RPMI8226 (cell line): Measurements from ENCODE around the gene ATP8B1.
A peak's percentile ranks its signal among the peaks of the same experiment; 100 is the strongest.
"Not testable (repeated sequence)": the region's sequence is repeated elsewhere in the genome, so short reads cannot be mapped to it uniquely, and the experiment has no call there.

Experiments used
- DNase-seq: peaks from one replicate; pipeline ENCODE4 v3.0.0-alpha.2; 2015

Gene ATP8B1

DNA sequence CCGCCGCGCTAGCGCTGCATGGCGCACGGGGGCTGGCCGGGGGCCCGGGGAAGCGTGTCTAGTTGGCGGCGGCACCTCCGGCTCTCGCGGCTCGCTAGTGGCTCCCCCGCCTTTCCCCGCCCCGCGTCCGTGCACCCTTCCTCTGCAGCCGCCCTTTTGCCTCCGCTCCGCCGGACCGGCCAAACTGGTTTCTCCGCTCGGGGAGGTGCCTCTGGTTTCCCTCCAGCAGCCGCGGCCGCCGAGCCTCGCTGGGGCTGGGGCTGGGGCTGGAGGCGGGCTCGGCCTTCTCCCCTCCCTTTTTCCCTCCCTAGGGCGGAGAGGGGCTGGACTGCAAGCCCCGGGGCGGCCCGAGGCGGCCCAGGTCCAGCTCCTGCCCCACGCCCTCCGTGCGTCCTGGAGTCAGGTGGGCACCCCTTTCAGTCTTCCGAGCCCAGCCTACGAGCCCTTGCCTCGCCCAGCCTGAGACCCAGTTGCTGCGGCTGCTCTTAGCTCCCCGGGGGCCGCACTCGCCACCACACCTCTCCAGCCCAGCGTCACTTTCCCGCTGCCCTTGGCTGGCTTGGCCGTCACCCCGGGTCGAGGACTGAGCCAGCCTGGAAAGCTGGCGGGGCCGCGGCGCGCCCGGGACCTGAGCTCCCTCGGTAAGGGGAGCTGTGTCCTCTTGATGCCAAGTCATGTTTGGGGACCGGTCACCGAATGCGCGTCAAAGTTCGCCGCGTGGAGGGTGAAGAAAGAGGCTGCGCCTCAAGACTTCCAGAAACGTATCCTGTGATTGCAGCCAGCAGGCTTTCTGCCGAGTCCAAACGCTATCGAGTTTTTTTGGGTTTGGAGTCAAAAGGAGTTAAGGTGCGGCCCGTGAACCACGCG lies at the start of gene ATP8B1:
TSS of gene ATP8B1 (minus strand) at position 213 of the 867 bp plus-strand sequence. CDS start 71,508 bp downstream, outside the sequence.
- DNase-seq, result no peak

DNA sequence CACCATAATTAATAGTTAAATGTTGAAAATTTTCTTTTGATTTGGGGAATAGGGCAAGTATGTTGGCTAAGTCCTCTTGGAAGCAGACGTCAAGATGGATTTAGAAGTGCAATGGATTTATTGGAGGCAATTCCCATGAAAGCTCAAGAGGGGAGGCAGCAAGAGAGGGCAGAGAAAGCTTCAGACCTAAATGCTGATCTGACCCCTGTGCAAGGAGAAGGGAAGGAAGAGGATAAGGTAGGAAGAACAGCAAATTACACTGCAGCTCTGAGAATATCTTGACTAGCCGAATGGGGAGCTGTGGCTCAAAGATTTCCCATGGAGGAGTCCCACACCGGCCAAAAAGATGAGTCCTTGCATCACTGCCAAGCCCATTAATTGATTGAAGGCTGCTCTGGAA lies 46.9 kb upstream of the ATP8B1 start:
- DNase-seq, result no peak

DNA sequence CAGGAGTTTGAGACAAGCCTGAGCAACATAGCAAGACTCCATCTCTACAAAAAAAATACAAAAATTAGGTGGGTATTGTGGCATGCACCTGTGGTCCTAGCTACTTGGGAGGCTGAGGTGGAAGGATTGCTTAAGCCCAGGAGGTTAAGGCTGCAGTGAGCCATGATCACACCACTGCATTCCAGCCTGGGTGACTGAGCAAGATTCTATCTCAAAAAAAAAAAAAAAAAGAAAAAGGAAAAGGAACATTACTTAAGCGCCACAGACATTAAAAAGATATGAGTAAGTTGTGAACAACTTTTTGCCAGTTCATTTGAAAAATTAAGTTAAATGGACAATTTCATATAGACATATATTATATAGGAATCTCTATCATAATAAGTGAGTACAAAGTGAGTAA lies 45.3 kb upstream of the ATP8B1 start:
- not testable (repeated sequence) for DNase-seq

DNA sequence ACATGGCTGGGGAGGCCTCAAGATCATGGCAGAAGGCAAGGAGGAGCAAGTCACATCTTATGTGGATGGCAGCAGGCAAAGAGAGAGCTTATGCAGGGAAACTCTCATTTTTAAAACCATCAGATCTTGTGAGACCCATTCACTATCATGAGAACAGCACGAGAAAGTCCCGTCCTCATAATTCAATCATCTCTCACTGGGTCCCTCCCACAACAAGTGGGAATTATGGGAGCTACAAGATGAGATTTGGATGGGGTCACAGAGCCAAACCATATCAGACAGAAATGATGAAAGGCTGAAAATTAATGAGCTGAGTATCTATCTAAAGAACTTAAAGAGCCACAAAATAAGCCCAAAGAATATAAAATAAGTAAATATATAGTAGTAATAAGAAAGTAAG lies 44.3 kb upstream of the ATP8B1 start:
- DNase-seq, result not testable (repeated sequence)

DNA sequence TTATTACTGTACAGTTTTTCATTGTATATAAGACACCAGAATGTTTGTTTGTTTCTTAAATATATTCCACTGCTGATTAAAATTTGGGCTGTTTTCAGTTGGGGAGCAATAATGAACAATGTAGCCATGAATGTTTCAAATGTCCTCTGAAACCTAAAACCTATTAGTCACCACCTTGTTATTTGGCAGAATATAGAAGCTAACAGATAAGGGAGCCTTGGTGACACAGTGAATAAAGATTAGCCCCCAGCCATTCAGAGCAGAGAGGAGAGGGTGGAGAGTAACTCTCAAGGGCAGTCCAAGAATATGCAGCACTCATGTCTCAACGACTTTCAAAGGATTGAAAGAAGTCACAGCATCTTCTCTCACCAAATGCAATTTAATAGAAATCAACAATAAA lies 43.1 kb upstream of the ATP8B1 start:
- no peak for DNase-seq

DNA sequence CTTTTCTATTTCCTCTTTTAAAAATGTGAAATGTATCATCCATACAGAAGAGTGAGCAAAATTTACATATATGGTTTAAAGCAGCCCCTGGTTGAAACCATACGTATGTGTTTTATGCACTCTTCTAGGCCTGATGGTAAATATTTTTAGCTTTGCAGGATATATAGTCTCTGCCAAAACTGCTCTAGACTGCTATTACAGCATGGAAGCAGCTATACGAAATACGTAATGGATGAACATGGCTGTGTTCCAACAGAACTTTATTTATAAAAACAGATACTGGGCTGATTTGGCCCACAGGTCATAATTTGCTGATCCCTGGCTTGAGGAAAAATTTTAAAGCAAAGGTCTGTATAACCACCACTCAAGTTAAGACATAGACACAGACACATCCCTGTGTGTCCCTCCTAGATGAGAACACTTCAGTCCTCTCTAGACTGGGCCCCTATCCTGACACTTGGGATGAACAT lies 42.5 kb upstream of the ATP8B1 start:
- no peak for DNase-seq

DNA sequence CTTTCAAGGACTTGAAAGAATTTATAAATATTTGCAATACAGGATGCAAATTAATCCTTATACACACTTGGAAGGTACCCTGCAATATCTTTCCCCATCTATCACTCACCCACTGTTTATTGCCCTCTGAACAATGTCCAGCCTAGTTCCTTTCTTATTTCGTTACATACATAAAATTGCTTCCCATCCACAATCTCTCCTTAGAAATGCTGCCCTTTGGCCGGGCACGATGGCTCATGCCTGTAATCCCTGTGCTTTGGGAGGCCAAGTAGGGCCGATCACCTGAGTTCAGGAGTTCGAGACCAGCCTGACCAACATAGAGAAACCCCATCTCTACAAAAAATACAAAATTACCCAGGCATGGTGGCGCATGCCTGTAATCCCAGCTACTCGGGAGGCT lies 41.2 kb upstream of the ATP8B1 start:
- DNase-seq, result no peak

DNA sequence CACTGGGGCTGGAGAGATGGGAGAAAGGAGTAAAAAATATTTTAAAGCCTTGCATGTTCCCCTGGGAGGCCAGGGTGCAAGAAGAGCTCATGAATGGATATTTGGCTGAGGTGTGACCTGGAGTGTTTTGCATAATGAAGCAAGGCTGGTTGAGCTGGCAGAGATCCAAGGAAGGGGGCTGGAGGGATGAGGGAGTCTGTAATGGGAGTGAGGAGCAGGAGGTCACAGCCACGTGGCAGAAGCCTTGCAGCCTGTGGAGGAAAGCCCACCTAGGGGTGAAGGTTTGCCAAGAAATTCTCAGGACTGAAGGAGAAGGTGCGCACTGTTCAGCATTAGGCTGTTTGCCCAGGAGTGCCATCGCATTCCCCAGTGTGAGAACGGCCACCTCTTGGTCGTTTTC lies 40.3 kb upstream of the ATP8B1 start:
- DNase-seq, result no peak

DNA sequence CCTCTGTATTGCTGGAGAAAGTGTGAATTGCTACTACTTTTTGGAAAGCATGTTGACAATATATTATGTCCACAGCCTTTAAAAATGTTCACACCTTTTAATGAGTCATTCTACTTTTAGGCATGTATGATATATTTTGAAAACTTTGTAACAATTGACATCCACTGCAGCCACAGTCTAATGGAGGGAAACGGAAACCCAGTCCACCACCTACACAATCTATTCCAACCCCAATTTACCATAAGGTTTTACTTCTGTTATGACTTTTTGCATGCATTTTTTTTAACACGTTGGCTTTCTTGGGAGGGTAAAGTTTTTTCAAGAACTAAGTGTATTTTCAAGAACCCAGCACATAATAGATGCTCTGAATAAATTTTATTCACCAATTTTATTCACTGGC lies 38.5 kb upstream of the ATP8B1 start:
- DNase-seq, result no peak

DNA sequence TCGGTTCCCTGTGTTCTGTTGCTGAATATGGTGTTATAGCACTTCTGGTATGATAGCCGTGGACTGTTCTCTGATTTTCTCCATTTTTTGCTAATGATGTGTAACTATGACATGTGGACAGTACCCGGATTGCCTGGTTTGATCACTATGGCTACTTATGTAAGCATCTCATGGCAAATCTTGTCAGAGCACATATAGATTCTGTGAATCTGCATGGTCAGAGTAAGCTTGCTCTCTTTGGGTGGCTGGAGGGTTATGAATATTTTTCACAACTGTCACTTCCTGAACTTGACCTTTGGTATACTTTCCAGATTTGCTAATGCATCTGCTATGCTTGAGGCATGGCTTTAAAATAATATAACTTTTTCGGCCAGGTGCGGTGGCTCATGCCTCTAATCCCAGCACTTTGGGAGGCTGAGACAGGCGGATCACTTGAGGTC lies 36.8 kb upstream of the ATP8B1 start:
- DNase-seq, result no peak

DNA sequence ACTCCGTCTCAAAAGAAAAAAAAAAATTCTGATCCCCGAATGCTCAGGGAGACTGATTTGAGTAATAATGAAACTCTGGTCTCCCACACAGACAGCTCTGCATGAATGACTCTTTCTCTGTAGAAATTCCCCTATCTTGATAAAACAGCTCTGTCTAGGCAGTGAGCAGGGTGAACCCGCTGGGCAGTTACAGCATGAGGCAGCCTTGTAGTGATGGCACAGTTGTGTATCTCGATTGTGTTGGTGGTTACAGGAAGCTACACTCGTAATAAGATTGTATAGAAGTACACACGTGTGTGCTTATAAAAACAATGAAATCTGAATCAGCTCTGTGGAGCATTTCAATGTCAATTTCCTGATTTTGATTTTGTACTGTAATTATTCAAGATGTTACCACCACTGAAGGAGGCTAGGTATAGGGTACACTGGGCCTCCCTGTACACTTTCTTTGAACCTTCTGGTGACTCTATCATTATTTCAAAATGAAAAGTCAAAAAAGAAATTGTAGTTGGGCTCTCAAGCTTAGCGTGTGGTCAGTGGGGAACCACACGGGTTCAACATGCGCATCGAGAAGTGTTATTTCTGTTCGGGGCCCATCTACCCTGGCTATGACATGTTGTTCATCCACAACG lies 34.9 kb upstream of the ATP8B1 start:
- no peak for DNase-seq

DNA sequence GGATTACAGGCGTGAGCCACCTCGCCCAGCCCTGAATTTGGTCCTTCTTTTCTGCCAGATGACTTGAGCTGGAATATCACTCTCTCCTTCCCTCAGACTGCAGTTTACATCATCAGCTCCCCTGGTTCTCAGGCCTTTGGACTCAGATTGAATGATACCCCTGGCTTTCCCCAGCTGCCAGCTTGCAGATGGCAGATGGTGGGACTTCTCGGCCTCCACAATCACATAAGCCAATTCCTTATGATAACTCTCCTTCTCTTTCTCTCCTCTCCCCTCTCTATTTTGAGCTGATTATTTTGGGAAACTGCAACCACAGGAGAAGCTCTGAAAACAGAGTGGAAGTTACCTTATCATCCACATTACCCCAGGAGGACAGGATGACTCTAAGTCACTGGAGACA lies 33.4 kb upstream of the ATP8B1 start:
- no peak for DNase-seq

DNA sequence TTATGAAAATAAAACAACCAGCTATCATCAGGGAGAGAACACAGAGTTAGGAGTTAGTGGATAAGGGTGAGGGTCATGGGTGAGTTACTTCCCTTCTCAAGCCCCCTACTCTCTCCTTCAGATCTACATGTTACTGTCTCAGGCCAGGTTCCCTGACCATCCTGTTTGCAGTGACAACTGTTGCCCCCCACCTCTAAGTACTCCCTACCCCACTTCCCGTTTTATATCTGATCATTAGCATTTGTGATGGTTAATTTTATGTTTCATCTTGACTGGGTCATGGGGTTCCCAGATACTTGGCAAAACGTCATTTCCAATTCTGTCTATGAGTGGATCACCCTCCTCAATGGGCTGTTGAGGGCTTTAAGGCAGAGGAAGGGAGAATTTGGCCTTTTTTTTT lies 32.8 kb upstream of the ATP8B1 start:
- no peak for DNase-seq

DNA sequence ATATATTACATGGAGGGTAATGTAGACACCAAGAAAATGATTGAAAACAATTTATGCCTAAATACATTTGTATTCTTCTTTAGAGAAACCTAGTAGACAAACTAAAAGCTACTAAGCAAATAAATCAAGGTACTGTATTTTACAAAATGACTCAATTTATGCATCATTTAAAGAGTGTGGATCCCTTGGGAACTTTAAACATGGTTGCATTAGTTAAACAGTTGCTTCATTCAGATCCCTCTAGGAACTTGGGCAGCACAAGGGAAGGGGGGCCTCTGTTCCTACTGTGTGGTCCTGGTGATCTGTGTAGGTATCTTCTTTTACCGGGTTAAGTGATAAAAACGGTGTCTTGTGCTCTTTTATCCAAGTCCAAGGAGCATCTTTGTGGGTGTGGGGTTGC lies 31.5 kb upstream of the ATP8B1 start:
- no peak for DNase-seq

DNA sequence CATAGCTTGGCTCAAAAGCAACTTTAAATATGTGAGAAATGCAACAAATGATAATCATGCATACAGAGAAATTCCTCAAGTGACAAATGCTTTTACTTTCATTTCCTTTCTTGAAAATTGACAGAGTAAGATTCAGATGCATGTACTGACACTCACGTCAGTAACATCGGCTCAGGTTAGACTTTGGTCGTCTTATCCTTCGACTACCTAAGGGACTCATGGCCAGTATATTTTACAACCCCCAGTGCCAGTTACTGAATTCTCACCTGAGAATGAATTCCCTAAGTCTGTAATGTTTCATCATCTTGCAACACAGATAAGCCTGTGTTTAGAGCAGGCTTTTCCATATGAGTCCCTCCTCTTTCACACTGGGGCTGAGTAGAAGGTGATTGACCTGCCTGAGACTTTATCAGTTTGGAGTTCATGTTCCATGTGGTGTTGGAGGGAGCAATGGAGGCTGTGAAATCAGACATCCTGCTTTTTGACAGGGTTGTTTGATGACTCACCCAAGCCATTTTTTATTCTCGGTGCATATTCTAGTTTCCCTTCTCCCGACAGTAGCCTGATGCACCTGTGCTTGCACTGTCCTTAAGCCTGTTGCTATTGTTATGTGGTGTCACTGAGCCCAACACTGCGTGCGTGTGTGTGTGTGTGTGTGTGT lies 30.5 kb upstream of the ATP8B1 start:
- DNase-seq, result peak; percentile 52

DNA sequence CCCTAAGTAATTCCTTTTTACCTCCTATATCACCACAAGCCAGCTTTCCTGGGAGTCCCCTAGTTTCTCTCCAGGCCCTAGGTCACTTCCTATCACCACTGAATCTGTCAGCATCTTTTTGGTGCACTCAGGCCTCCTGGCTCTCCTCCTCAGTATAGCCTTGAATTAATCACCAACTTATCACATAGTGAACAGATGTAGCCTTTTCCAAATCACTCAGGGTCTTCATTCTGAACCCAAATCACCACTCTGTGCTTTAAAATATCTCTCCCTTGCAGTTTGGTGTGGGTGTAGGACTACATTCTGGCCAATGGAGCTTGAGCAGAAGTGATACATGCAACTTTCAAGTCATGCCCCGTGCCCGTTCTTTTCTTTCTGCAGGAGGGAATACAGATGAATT lies 29.6 kb upstream of the ATP8B1 start:
- no peak for DNase-seq

DNA sequence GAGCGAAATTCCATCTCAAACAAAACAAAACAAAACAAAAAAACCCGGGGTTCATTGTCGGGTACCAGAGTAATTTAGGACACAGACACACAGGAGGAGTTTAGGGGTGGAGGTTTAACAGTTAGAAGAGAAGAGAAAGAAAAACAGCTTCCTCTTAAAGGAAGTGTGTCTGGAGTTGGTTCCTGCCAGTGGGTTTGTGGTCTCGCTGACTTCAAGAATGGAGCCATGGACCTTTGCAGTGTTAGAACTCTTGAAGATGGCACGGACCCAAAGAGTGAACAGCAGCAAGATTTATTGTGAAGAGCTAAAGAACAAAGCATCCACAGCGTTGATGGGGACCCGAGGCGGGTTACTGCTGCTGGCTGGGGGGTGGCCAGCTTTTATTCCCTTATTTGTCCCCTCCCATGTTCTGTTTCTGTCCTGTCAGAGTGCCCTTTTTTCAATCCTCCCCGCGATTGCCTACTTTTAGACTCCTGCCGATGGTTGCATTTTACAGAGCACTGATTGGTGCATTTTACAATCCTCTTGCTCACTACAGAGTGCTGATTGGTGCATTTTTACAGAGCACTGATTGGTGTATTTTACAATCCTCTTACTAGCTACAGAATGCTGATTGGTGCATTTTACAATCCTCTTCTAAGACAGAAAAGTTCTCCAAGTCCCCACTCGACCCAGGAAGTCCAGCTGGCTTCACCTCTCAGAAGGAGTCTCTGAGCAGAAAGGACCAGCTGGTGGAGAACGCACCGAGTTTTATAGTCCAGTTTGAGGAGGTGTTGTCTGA lies 28.7 kb upstream of the ATP8B1 start:
- DNase-seq, result no peak

DNA sequence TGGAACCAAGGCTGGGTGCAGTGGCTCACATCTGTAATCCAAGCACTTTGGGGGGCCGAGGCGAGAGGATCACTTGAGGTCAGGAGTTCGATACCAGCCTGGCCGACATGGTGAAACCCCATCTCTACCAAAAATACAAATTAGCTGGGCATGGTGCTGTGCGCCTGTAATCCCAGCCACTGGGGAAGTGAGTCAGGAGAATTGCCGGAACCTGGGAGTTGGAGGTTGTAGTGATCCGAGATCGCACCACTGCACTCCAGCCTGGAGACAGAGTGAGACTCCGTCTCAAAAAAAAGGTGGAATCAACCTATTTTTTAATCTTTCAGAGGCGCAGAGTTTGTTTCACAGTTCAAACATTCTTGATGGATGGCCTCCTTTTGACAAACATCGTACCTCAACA lies 24.5 kb upstream of the ATP8B1 start:
- DNase-seq, result no peak

DNA sequence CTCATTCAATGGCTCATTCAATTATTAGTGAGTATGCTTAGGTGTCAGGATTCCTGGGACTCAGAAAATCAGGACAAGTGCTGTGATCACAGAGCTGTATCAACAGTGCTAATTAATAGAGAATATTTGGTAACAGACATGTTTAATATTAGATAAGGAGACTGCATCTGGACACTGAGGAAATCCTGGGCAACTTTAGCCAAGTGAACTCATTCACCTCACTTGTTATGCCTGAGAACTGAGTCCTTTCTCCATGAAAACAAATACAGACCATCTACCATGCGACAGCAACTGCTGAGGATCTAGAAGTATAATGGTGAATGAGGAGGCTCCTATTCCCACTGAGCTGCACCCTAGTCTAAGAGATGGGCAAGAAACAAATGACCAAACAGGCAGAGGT lies 23.1 kb upstream of the ATP8B1 start:
- DNase-seq, result no peak

DNA sequence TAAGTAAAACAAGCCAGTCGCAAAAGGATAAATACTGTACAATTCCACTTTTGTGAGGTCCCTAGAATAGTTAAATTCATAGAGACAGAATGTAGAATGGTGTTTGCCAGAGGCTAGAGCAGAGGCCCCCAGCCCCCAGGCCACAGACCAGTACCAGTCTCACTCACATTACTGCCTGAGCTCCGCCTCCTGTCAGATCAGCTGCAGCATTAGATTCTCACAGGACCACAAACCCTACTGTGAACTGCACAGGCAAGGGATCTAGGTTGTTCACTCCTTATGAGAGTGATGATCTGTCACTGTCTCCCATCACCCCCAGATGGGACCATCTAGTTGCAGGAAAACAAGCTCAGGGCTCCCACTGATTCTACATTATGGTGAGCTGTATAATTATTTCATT lies 17.5 kb upstream of the ATP8B1 start:
- DNase-seq, result not testable (repeated sequence)

DNA sequence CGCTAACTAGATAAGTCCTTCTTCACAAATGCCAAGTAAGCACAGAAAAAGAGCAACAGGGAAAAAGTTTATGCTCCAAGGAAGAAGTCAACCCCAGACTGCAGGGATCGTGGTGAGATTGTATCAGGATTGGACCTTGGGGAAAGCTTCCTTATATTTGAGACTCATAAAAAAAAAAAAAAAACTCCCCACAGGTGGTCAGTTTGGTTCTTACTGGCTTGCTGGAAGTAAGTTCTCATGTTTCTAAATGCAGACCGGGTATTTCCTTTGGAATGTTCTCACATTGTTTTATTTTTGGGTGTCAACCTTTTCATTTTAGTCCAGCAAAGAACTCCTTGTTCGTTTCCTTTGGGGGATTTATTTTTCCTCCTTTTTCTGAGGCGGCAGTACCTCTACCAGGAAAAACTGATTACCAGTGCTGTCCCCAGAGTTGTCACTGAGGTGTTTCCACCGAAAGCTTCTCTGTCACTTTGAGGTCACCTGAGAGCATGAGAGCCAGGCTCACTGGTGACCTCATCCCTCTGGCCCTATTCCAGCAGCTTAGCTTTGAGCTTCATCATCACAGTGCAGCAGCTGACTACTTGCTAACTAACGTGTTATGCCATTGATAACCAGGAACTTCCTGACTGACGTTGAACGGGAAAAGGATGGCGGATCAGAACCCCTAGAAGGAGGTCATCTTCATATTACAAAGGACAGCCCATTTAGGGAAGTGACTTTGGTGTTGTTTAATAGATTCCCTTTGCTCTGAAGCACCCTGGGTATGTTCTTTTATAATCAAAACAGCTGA lies 16.8 kb upstream of the ATP8B1 start:
- peak; percentile 87 for DNase-seq

DNA sequence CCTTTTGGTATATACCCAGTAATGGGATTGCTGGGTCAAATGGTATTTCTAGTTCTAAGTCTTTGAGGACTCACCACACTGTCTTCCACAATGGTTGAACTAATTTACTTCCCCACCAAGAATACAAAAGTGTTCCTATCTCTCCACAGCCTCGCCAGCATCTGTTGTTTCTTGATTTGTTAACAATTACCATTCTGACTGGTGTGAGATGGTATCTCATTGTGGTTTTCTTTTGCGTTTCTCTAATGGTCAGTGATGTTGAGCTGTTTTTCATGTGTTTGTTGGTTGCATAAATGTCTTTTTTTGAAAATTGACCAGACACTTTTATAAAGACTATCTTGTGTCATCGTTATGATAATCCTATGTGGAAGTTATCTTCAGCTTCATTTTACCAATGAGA lies 16.0 kb upstream of the ATP8B1 start:
- DNase-seq, result no peak
